Stomach (tissue), 9 donors: Measurements from ENCODE around the gene EGFL7. TPM values are rescaled to one million over a fixed set of nuclear protein-coding genes. Genes with fewer than 3 reads are reported as not detected.

Source experiments
- DNase-seq, 2 donors: peaks; one replicate each; pipeline versions ENCODE4 v3.0.0 to v3.0.0-alpha.2; 2013 to 2019
- H3K27ac ChIP-seq, 5 donors: fragments of 200-600 bp in 4 of 5; sonication (generic) in 4 of 5; one replicate each; pipeline ENCODE4 v1.5.1; 2013 to 2019; ENCODE audit warnings: mild to moderate bottlenecking in 1 of 5, moderate library complexity in 1 of 5
- H3K27me3 ChIP-seq, 3 donors: fragments of 200-600 bp; sonication (generic); one replicate each; pipeline ENCODE4 v1.5.1; 2017 to 2019; ENCODE audit warnings: mixed run types in 1 of 3
- H3K36me3 ChIP-seq, 4 donors: fragments of 200-600 bp; sonication (generic); 1 replicate in 3 of 4; 2 replicates in 1 of 4; pipeline ENCODE4 v1.5.1; 2016 to 2019
- H3K4me1 ChIP-seq, 4 donors: fragments of 200-600 bp; sonication (generic); one replicate each; pipeline ENCODE4 v1.5.1; 2016 to 2019
- H3K4me3 ChIP-seq, 4 donors: fragments of 200-600 bp; sonication (generic) in 3 of 4; one replicate each; pipeline ENCODE4 v1.5.1; 2016 to 2019; ENCODE audit warnings: mild to moderate bottlenecking in 1 of 4
- H3K9me3 ChIP-seq, 4 donors: fragments of 200-600 bp; sonication (generic); one replicate each; pipeline ENCODE4 v1.5.1; 2016 to 2019
- CTCF ChIP-seq, 7 experiments: fragments of 450-650 bp in 4 of 7; fragments of 200-600 bp in 3 of 7; sonication (generic) in 3 of 7; IDR thresholded peaks; one replicate each; pipeline ENCODE4 v1.5.1; 2016 to 2019; ENCODE audit warnings: antibody characterized with exemption in 7 of 7, control low read depth in 2 of 7, mild to moderate bottlenecking in 1 of 7
- EP300 ChIP-seq: sonication (generic); formaldehyde crosslinking; IDR thresholded peaks from one replicate; pipeline ENCODE4 v1.6.1; 2017; ENCODE audit warnings: antibody characterized with exemption
- POLR2A ChIP-seq, 4 donors: fragments of 450-650 bp; IDR thresholded peaks; one replicate each; pipeline ENCODE4 v1.6.1; 2016; ENCODE audit warnings: antibody characterized with exemption in 4 of 4, control low read depth in 2 of 4, mild to moderate bottlenecking in 1 of 4, moderate library complexity in 1 of 4
- POLR2AphosphoS5 ChIP-seq, 3 donors: sonication (generic); formaldehyde crosslinking; IDR thresholded peaks; one replicate each; pipeline ENCODE4 v1.6.1; 2016; ENCODE audit warnings: antibody characterized with exemption in 3 of 3
- WGBS, 5 donors: extraction: QIAGEN DNeasy Blood & Tissue Kit in 3 of 5; methylation state at CpG; one replicate each; pipeline versions ENCODE4 v1.1.5 to v1.1.7; 2013 to 2018; 5-methylcytosine and 5-hydroxymethylcytosine counted together
- intact Hi-C: fragments of 100-400 bp; cut with DNase I; formaldehyde crosslinking; loops from one replicate; pipeline ENCODE4 v1.15.1; 2023; ENCODE audit warnings: low total_unique reads
- polyA plus RNA-seq, 3 donors: library from polyadenylated mRNA; stranded (reverse); fragments of 200-250 nt; gene quantifications; one replicate each; pipeline ENCODE4 v1.2.3, GENCODE V29; 2013
- total RNA-seq, 5 donors: library from RNA; depleted of rRNA; stranded (reverse); fragments of >200 nt; gene quantifications; one replicate each; pipeline versions ENCODE4 v1.1.0 to v1.2.3, GENCODE V29; 2014 to 2016
- donor health status: healthy with polysubstance abuse.
- donor health status: Bipolar disorder and iron deficiency.
- donor health status: healthy.

The EGFL7 gene
- total and polyA plus RNA-seq, 8 donors: 20.9 to 1,085 (median 52.2) TPM

GRCh38 chr9:136719195-136719880 lies 56.6 kb downstream of the EGFL7 start:
- H3K9me3 ChIP-seq: no peaks in the 10 kb centered on the region
- no peak overlapping the region for H3K4me3 ChIP-seq
- DNase-seq: no peak
- 24 to 49% (median 30%) methylated on average over 12 to 24 of the region's 24 CpGs for WGBS, 5 donors
- TF ChIP-seq POLR2A (IDR thresholded peaks at IDR 0.05) (no peak), POLR2AphosphoS5 (IDR thresholded peaks at IDR 0.05) (no peak), EP300 (no peak), CTCF (IDR thresholded peaks at IDR 0.05) (no peak)
- peak overlapping the region in 2 of 5 donors; percentile 22 to 49 for H3K27ac ChIP-seq
- peaks cover 22 to 61% (median 41%) of the 10 kb centered on the region in 4 donors for H3K4me1 ChIP-seq
- peaks cover 19 to 34% (median 33%) of the 10 kb centered on the region in 4 donors for H3K36me3 ChIP-seq
- intact Hi-C loops: no loop called here
- peaks cover 0 to 21% (median 10%) of the 10 kb centered on the region in 3 donors for H3K27me3 ChIP-seq

- H3K4me3 ChIP-seq: no peak overlapping the region
- peaks cover 27 to 45% (median 44%) of the 10 kb centered on the region in 4 donors for H3K36me3 ChIP-seq
- H3K4me1 ChIP-seq: peaks cover 22 to 62% (median 50%) of the 10 kb centered on the region in 4 donors
- TF ChIP-seq CTCF (IDR thresholded peaks at IDR 0.05): no peak
- TF ChIP-seq EP300: no peak
- TF ChIP-seq POLR2AphosphoS5 (IDR thresholded peaks at IDR 0.05): no peak
- no peak for TF ChIP-seq POLR2A (IDR thresholded peaks at IDR 0.05)
- intact Hi-C loops: no loop called here
- WGBS, 5 donors: 29 to 55% (median 36%) methylated on average over 17 to 20 of the region's 20 CpGs
- peaks cover 0 to 10% (median 0%) of the 10 kb centered on the region in 3 donors for H3K27me3 ChIP-seq
- H3K9me3 ChIP-seq: no peaks in the 10 kb centered on the region
- peak in 1 of 2 donors; percentile 85 for DNase-seq
- H3K27ac ChIP-seq: peak overlapping the region in 4 of 5 donors; percentile 22 to 49 (median 33)
Measured at GRCh38 chr9:136720251-136720897, 57.7 kb downstream of the EGFL7 start.

- H3K27ac ChIP-seq: peak overlapping the region in 4 of 5 donors; percentile 22 to 49 (median 33)
- TF ChIP-seq EP300 (no peak), CTCF (IDR thresholded peaks at IDR 0.05) (no peak), POLR2A (IDR thresholded peaks at IDR 0.05) (no peak), POLR2AphosphoS5 (IDR thresholded peaks at IDR 0.05) (no peak)
- no peaks in the 10 kb centered on the region for H3K9me3 ChIP-seq
- peaks cover 32 to 50% (median 49%) of the 10 kb centered on the region in 4 donors for H3K36me3 ChIP-seq
- peaks cover 24 to 68% (median 55%) of the 10 kb centered on the region in 4 donors for H3K4me1 ChIP-seq
- DNase-seq: no peak
- WGBS, 5 donors: 57 to 75% (median 72%) methylated on average over 9 to 11 of the region's 11 CpGs
- intact Hi-C loops: no loop called here
- H3K27me3 ChIP-seq: peaks cover 0 to 5% (median 0%) of the 10 kb centered on the region in 3 donors
- no peak overlapping the region for H3K4me3 ChIP-seq
Measured at GRCh38 chr9:136720898-136721338, 58.2 kb downstream of the EGFL7 start.

- Histone ChIP-seq H3K9me3 (no peaks in the 10 kb centered on the region), H3K4me1 (peaks cover 30 to 74% (median 61%) of the 10 kb centered on the region in 4 donors), H3K27ac (peak overlapping the region in 2 of 5 donors; percentile 5 to 54), H3K27me3 (peaks cover 0 to 2% (median 0%) of the 10 kb centered on the region in 3 donors), H3K4me3 (no peak overlapping the region), H3K36me3 (peaks cover 37 to 56% (median 55%) of the 10 kb centered on the region in 4 donors)
- intact Hi-C loops: no loop called here
- DNase-seq: no peak
- TF ChIP-seq POLR2AphosphoS5 (IDR thresholded peaks at IDR 0.05) (no peak), POLR2A (IDR thresholded peaks at IDR 0.05) (no peak), CTCF (IDR thresholded peaks at IDR 0.05) (no peak), EP300 (no peak)
- 59 to 71% (median 63%) methylated on average over 9 to 30 of the region's 30 CpGs for WGBS, 5 donors
Measured at GRCh38 chr9:136721339-136722092, 58.8 kb downstream of the EGFL7 start.
